K562 (cell line): ENCODE results near the gene WDFY2.

Source experiments
- EP300 ChIP-seq: IDR thresholded peaks from 2 replicates; pipeline ENCODE4 v1.6.1; 2012; ENCODE audit warnings: low read length, improper control_type of control experiment
- GATAD2B ChIP-seq: fragments of 450-650 bp; IDR thresholded peaks from 2 replicates; pipeline ENCODE4 v1.6.1; 2017; ENCODE audit warnings: mild to moderate bottlenecking, borderline replicate concordance
- POLR2A ChIP-seq: fragments of 450-650 bp; conservative IDR thresholded peaks from 2 replicates; pipeline ENCODE4 v1.6.1; 2016
- RAD21 ChIP-seq, 2 experiments: fragments of 250-450 bp in 1 of 2; fragments of 450-650 bp in 1 of 2; sonication (Bioruptor Pico) in 1 of 2; formaldehyde crosslinking in 1 of 2; IDR thresholded peaks in 1 of 2; conservative IDR thresholded peaks in 1 of 2; 2 replicates each; pipeline versions ENCODE4 v1.4.0 to v1.8.0; 2020 to 2022; ENCODE audit warnings: mild to moderate bottlenecking in 2 of 2, moderate library complexity in 1 of 2
- RFX5 ChIP-seq: IDR thresholded peaks from 2 replicates; pipeline ENCODE4 v1.6.1; 2011; ENCODE audit warnings: low read depth, mild to moderate bottlenecking, improper control_type of control experiment, low read length
- SMC3 ChIP-seq: conservative IDR thresholded peaks from 2 replicates; pipeline ENCODE4 v1.6.1; 2011; ENCODE audit warnings: low read depth, low read length, improper control_type of control experiment; ENCODE audit not compliant: insufficient read depth
- TF ChIP-seq, protein P1 (sequence below), 3 experiments: IDR thresholded peaks in 2 of 3; conservative IDR thresholded peaks in 1 of 3; 2 replicates each; pipeline ENCODE4 v1.5.1; 2011 to 2012; ENCODE audit warnings: low read length in 3 of 3, mild to moderate bottlenecking in 3 of 3, control low read depth in 2 of 3, improper control_type of control experiment in 1 of 3, inconsistent platforms in 1 of 3, low read depth in 1 of 3, mixed read lengths in 1 of 3, moderate library complexity in 1 of 3; ENCODE audit not compliant: insufficient read depth in 2 of 3
- TF ChIP-seq, protein P2 (sequence below): sonication (generic); formaldehyde crosslinking; IDR thresholded peaks from 2 replicates; pipeline ENCODE4 v1.8.1; 2022; ENCODE audit warnings: missing genetic modification reagents
- TF ChIP-seq, protein P3 (sequence below): sonication (generic); IDR thresholded peaks from 2 replicates; pipeline ENCODE4 v1.6.1; 2016
- TF ChIP-seq, protein P4 (sequence below): fragments of 450-650 bp; formaldehyde crosslinking; IDR thresholded peaks from 2 replicates; pipeline ENCODE4 v1.4.0; 2020; ENCODE audit warnings: mild to moderate bottlenecking
- TF ChIP-seq, protein P5 (sequence below): sonication (generic); formaldehyde crosslinking; IDR thresholded peaks from 2 replicates; pipeline ENCODE4 v1.8.1; 2023; ENCODE audit warnings: mild to moderate bottlenecking, missing genetic modification reagents
- TF ChIP-seq, protein P6 (sequence below): fragments of 250-450 bp; sonication (Bioruptor Pico); IDR thresholded peaks from 2 replicates; pipeline ENCODE4 v1.8.0; 2021; ENCODE audit warnings: moderate library complexity, mild to moderate bottlenecking, inconsistent platforms

DNA sequence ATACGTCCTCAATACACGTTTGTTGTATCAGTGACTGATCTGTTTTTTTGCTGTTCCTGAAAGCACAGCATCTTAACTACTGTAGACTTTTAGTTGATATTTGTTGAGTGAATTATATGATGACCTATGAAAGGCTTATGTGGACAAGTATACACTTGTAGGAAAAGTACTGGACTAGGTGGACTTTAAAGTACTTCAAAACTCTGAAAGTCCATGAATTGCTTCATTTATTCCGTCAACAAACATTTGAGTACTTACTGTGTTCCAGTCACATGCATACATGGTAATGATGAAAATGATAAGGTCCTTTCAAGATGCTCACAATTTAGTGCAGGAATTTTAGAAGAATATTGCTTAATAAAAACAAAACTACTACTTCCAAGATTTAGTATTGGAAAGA lies 3.1 kb downstream of the WDFY2 start:
- TF ChIP-seq, protein P1, sequence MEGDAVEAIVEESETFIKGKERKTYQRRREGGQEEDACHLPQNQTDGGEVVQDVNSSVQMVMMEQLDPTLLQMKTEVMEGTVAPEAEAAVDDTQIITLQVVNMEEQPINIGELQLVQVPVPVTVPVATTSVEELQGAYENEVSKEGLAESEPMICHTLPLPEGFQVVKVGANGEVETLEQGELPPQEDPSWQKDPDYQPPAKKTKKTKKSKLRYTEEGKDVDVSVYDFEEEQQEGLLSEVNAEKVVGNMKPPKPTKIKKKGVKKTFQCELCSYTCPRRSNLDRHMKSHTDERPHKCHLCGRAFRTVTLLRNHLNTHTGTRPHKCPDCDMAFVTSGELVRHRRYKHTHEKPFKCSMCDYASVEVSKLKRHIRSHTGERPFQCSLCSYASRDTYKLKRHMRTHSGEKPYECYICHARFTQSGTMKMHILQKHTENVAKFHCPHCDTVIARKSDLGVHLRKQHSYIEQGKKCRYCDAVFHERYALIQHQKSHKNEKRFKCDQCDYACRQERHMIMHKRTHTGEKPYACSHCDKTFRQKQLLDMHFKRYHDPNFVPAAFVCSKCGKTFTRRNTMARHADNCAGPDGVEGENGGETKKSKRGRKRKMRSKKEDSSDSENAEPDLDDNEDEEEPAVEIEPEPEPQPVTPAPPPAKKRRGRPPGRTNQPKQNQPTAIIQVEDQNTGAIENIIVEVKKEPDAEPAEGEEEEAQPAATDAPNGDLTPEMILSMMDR (IDR thresholded peaks at IDR 0.05 in 2 of 3, conservative IDR thresholded peaks at IDR 0.05 in 1 of 3; ENCODE audit: insufficient read depth in 2 of 3, low read depth in 1 of 3, low read length in 3 of 3), result no peak
- TF ChIP-seq, protein P2, sequence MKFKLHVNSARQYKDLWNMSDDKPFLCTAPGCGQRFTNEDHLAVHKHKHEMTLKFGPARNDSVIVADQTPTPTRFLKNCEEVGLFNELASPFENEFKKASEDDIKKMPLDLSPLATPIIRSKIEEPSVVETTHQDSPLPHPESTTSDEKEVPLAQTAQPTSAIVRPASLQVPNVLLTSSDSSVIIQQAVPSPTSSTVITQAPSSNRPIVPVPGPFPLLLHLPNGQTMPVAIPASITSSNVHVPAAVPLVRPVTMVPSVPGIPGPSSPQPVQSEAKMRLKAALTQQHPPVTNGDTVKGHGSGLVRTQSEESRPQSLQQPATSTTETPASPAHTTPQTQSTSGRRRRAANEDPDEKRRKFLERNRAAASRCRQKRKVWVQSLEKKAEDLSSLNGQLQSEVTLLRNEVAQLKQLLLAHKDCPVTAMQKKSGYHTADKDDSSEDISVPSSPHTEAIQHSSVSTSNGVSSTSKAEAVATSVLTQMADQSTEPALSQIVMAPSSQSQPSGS (CRISPR knock-in tag), result no peak
- TF ChIP-seq RFX5 (no peak), GATAD2B (no peak), EP300 (no peak), POLR2A (no peak), RAD21 (CRISPR knock-in tag; conservative IDR thresholded peaks at IDR 0.05 in 1 of 2, IDR thresholded peaks at IDR 0.05 in 1 of 2) (no peak), SMC3 (no peak)
- TF ChIP-seq, protein P3, sequence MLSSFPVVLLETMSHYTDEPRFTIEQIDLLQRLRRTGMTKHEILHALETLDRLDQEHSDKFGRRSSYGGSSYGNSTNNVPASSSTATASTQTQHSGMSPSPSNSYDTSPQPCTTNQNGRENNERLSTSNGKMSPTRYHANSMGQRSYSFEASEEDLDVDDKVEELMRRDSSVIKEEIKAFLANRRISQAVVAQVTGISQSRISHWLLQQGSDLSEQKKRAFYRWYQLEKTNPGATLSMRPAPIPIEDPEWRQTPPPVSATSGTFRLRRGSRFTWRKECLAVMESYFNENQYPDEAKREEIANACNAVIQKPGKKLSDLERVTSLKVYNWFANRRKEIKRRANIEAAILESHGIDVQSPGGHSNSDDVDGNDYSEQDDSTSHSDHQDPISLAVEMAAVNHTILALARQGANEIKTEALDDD, result no peak
- TF ChIP-seq, protein P4, sequence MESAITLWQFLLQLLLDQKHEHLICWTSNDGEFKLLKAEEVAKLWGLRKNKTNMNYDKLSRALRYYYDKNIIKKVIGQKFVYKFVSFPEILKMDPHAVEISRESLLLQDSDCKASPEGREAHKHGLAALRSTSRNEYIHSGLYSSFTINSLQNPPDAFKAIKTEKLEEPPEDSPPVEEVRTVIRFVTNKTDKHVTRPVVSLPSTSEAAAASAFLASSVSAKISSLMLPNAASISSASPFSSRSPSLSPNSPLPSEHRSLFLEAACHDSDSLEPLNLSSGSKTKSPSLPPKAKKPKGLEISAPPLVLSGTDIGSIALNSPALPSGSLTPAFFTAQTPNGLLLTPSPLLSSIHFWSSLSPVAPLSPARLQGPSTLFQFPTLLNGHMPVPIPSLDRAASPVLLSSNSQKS (CRISPR knock-in tag), result no peak
- TF ChIP-seq, protein P5, sequence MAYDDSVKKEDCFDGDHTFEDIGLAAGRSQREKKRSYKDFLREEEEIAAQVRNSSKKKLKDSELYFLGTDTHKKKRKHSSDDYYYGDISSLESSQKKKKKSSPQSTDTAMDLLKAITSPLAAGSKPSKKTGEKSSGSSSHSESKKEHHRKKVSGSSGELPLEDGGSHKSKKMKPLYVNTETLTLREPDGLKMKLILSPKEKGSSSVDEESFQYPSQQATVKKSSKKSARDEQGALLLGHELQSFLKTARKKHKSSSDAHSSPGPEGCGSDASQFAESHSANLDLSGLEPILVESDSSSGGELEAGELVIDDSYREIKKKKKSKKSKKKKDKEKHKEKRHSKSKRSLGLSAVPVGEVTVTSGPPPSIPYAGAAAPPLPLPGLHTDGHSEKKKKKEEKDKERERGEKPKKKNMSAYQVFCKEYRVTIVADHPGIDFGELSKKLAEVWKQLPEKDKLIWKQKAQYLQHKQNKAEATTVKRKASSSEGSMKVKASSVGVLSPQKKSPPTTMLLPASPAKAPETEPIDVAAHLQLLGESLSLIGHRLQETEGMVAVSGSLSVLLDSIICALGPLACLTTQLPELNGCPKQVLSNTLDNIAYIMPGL (CRISPR knock-in tag), result no peak
- TF ChIP-seq, protein P6, sequence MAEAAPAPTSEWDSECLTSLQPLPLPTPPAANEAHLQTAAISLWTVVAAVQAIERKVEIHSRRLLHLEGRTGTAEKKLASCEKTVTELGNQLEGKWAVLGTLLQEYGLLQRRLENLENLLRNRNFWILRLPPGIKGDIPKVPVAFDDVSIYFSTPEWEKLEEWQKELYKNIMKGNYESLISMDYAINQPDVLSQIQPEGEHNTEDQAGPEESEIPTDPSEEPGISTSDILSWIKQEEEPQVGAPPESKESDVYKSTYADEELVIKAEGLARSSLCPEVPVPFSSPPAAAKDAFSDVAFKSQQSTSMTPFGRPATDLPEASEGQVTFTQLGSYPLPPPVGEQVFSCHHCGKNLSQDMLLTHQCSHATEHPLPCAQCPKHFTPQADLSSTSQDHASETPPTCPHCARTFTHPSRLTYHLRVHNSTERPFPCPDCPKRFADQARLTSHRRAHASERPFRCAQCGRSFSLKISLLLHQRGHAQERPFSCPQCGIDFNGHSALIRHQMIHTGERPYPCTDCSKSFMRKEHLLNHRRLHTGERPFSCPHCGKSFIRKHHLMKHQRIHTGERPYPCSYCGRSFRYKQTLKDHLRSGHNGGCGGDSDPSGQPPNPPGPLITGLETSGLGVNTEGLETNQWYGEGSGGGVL (CRISPR knock-in tag), result no peak
